BLaER1 treated with 17β-estradiol and CSF1 and Interleukin-3, amounts not matched to agents 10 nM and 100 nM (cell line): ENCODE data around the gene LRRC75A.
A peak's percentile ranks its signal among the peaks of the same experiment; 100 is the strongest.

Source experiments
- H3K27ac ChIP-seq, 11 experiments: shearing (Covaris generic); formaldehyde crosslinking; 2 replicates each; pipeline ENCODE4 v1.8.1; 2022
- H3K27me3 ChIP-seq, 11 experiments: shearing (Covaris generic); formaldehyde crosslinking; 2 replicates each; pipeline ENCODE4 v1.8.1; 2022
- H3K36me3 ChIP-seq, 11 experiments: shearing (Covaris generic); formaldehyde crosslinking; 2 replicates each; pipeline ENCODE4 v1.8.1; 2022
- H3K4me1 ChIP-seq, 10 experiments: shearing (Covaris generic); formaldehyde crosslinking; 2 replicates each; pipeline ENCODE4 v1.8.1; 2022
- H3K4me2 ChIP-seq, 11 experiments: shearing (Covaris generic); formaldehyde crosslinking; 2 replicates each; pipeline ENCODE4 v1.8.1; 2022
- H3K4me3 ChIP-seq, 10 experiments: shearing (Covaris generic); formaldehyde crosslinking; 2 replicates each; pipeline ENCODE4 v1.8.1; 2022
- H3K9ac ChIP-seq, 11 experiments: shearing (Covaris generic); formaldehyde crosslinking; 2 replicates each; pipeline ENCODE4 v1.8.1; 2022
- H3K9me3 ChIP-seq, 11 experiments: shearing (Covaris generic); formaldehyde crosslinking; replicated peaks in 1 of 11; 2 replicates each; pipeline ENCODE4 v1.8.1; 2022
- H4K20me1 ChIP-seq, 11 experiments: shearing (Covaris generic); formaldehyde crosslinking; 2 replicates each; pipeline ENCODE4 v1.8.1; 2022
- Cebpa-rat ChIP-seq, 11 experiments: shearing (Covaris generic); IDR thresholded peaks; 2 replicates each; pipeline ENCODE4 v1.8.1; 2022

LRRC75A gene

DNA sequence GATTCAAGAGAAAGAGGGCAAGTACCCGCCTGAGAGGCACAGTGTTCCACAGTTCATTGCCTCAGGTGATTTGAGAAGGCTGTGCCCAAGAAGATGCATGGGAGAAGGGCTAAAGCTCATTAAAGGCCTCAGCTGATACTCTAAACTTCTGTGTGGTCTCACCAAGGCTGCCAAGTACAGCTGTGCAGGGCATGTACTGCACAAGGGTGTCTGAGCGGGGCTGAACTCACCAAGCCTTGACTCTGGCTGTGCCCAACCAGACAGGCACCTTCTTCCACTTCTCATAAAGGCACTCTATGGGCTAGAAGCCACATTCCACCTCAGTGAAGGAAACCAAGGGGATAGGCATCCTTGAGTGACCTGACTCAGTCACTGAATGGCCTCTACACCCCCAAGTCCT is 12.7 kb downstream of the LRRC75A start:
- no peak for TF ChIP-seq Cebpa-rat (IDR thresholded peaks at IDR 0.05)
- Histone ChIP-seq H4K20me1 (peaks cover 0 to 7% (median 0%) of the 10 kb centered on the region in 11 experiments; a peak in 2 of 22 replicates), H3K4me1 (peaks cover 0 to 8% (median 0%) of the 10 kb centered on the region in 10 experiments; a peak in 3 of 20 replicates)

DNA sequence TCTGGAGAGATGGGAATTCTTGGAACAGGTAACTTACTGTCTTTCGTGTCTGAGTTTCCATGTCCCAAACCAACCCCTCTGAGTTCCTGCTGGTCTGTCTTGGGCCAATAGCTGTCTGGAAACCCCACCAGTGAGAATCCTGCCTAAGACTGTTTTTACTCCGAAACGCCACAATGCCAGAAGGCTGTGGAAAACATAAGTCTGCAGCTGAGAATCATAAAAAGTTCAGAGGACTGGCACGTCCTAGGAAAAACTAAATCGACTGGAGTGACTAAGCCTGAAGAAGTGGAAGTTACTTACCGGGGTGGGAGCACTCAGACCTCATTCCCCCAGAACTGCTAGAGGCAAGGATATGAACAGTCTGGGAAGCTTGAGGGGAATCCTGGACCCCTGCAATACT is 13.3 kb downstream of the LRRC75A start:
- Histone ChIP-seq H3K27ac (no peak overlapping the region), H3K4me2 (no peak overlapping the region), H3K4me3 (no peak overlapping the region), H3K9me3 (no peaks in the 10 kb centered on the region), H3K27me3 (no peaks in the 10 kb centered on the region), H3K36me3 (0 out of 22 replicates have a peak, but pooled peaks cover 0 to under 1% (median 0%) of the 10 kb centered on the region in 11 experiments), H3K9ac (no peak overlapping the region), H3K4me1 (peaks cover 0 to 8% (median 0%) of the 10 kb centered on the region in 10 experiments; a peak in 3 of 20 replicates), H4K20me1 (peaks cover 0 to 7% (median 0%) of the 10 kb centered on the region in 11 experiments; a peak in 1 of 22 replicates)
- TF ChIP-seq Cebpa-rat (IDR thresholded peaks at IDR 0.05), result no peak

More for the DNA sequence above, 12.7 kb downstream of the LRRC75A start:
- H3K27ac ChIP-seq, result no peak overlapping the region
- H3K4me2 ChIP-seq, result no peak overlapping the region
- H3K9ac ChIP-seq, result no peak overlapping the region
- no peaks in the 10 kb centered on the region for H3K9me3 ChIP-seq
- H3K27me3 ChIP-seq, result no peaks in the 10 kb centered on the region
- no peak overlapping the region for H3K4me3 ChIP-seq
- no peaks in the 10 kb centered on the region for H3K36me3 ChIP-seq

DNA sequence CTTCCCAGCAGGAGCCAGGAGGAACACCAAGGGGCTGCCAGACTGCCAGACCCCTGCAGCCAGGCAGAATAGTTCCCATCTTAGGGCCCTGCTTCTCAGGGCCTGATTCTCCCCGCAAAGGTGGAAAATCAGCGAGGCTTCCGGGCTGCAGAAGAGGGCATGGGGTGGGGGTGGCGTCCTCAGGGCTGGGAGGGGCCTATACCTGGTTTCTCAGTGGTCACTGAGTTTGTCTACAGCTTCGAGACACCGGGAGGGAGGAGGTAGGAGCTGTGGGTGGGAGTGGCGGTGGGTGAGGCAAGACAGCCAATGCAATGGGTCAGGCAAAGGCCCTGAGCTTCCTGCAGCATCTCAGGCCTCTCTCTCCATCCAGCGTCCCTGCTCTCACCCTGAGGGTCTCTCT is 14.3 kb downstream of the LRRC75A start:
- Histone ChIP-seq H3K4me2 (no peak overlapping the region), H4K20me1 (peaks cover 0 to 7% (median 0%) of the 10 kb centered on the region in 11 experiments; a peak in 1 of 22 replicates), H3K4me1 (peaks cover 0 to 8% (median 0%) of the 10 kb centered on the region in 10 experiments; a peak in 3 of 20 replicates), H3K27me3 (no peaks in the 10 kb centered on the region), H3K9ac (no peak overlapping the region), H3K27ac (no peak overlapping the region), H3K9me3 (no peaks in the 10 kb centered on the region), H3K4me3 (no peak overlapping the region), H3K36me3 (0 out of 22 replicates have a peak, but pooled peaks cover 0 to 7% (median 0%) of the 10 kb centered on the region in 11 experiments)
- no peak for TF ChIP-seq Cebpa-rat (IDR thresholded peaks at IDR 0.05)

DNA sequence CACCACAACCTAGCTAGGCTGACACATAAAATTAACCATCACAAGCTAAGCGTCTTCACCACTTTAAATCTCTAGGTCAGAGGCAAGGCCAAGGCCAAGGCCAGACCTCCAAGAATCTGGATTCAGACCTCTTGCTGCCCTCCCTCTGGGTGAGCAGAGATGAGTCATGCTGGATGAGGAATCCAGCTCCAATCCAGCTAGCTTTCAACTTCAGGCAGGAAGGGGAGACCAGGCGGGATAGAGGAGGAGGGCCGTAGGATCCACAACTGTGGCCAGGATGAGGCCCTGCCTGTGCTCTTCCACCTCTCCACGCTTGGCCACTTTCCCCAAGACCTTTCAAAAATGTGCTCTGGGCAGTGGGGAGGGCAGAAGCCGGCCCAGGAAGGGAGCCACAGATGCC is 14.7 kb downstream of the LRRC75A start:
- Histone ChIP-seq H3K27me3 (no peaks in the 10 kb centered on the region), H3K4me3 (no peak overlapping the region), H3K9ac (peak overlapping the region in 1 of 11 experiments; percentile 7; a peak in 1 of 22 replicates), H3K27ac (no peak overlapping the region), H3K4me2 (no peak overlapping the region), H3K9me3 (no peaks in the 10 kb centered on the region), H3K36me3 (0 out of 22 replicates have a peak, but pooled peaks cover 0 to 7% (median 0%) of the 10 kb centered on the region in 11 experiments), H3K4me1 (peaks cover 0 to 8% (median 0%) of the 10 kb centered on the region in 10 experiments; a peak in 5 of 20 replicates), H4K20me1 (peaks cover 0 to 7% (median 0%) of the 10 kb centered on the region in 11 experiments; a peak in 2 of 22 replicates)
- no peak for TF ChIP-seq Cebpa-rat (IDR thresholded peaks at IDR 0.05)

DNA sequence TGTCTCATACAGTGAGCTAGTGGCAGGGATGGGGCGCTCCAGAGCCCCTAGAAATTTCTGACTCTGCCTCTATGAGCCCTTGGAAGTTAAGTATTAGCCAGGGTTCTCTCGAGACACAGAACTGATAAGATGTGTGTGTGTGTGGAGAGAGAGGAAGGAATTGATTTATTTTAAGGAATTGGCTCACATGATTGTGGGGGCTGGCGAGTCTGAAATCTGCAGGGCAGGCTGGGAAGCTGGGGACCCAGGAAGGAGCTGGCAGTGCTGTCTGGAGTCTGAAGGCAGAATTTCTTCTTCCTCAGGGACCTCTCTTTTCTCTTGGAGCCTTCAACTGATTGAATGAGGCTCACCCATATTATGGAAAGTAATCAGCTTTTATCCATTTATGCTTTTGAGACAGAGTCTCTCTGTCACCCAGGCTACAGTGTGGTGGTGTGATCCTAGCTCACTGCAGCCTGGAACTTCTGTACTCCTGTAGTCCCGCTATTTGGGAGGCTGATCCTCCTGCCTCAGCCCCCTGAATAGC is 16.8 kb downstream of the LRRC75A start:
- Histone ChIP-seq H3K9me3 (no peaks in the 10 kb centered on the region), H3K4me2 (peak overlapping the region in 2 of 11 experiments; percentile 4 to 37; a peak in 2 of 22 replicates), H3K4me1 (peaks cover 4 to 15% (median 10%) of the 10 kb centered on the region in 10 experiments; a peak in 19 of 20 replicates), H3K36me3 (peaks cover 0 to 7% (median 0%) of the 10 kb centered on the region in 11 experiments; a peak in 1 of 22 replicates), H4K20me1 (peaks cover 0 to 13% (median 4%) of the 10 kb centered on the region in 11 experiments; a peak in 4 of 22 replicates), H3K27ac (no peak overlapping the region), H3K9ac (0 out of 22 replicates have a peak overlapping the region, but pooled peaks of 1 of the 11 experiments have one; percentile 24), H3K27me3 (no peaks in the 10 kb centered on the region), H3K4me3 (no peak overlapping the region)
- no peak for TF ChIP-seq Cebpa-rat (IDR thresholded peaks at IDR 0.05)

DNA sequence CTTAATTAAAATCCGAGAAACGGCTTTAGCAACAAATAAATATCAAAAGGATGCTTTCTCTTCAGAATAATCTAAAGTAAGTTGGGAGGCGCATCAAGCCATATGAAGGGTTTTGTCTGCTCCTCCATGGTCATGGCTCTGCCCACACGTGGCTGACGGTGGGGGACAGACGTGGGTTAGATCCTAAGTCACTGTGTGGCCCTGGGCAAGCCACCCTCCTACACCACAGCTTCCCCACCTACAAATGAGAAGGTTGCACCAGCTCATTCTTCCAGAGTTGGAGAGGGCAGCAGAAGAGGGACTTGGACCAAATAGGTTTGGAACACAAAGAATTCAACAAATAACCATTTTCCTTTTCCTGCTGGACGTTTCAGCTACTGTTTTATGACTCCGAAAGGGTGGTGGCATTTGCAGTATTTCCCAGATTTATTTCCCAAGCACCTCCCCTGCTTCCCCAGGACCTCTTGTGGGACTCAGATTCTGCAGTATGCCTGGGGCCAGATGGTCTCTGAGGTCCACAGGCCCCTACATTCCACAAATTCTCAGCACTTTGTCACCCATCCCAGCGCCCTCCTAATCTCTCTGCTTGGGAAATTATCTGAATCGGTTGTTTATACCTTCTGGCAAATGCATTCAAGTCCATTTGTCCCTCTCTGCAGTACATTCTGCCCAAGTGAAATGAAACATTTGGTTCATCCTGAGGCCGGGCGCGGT is 17.8 kb downstream of the LRRC75A start:
- H3K9me3 ChIP-seq, result no peaks in the 10 kb centered on the region
- H3K4me2 ChIP-seq, result no peak overlapping the region
- peaks cover 15 to 26% (median 19%) of the 10 kb centered on the region in 10 experiments for H3K4me1 ChIP-seq
- no peak for TF ChIP-seq Cebpa-rat (IDR thresholded peaks at IDR 0.05)
- H3K9ac ChIP-seq, result no peak overlapping the region
- peaks cover 0 to 20% (median 4%) of the 10 kb centered on the region in 11 experiments; a peak in 4 of 22 replicates for H4K20me1 ChIP-seq
- no peak overlapping the region for H3K4me3 ChIP-seq
- H3K36me3 ChIP-seq, result peaks cover 0 to 7% (median 0%) of the 10 kb centered on the region in 11 experiments; a peak in 3 of 22 replicates
- no peaks in the 10 kb centered on the region for H3K27me3 ChIP-seq
- H3K27ac ChIP-seq, result no peak overlapping the region

DNA sequence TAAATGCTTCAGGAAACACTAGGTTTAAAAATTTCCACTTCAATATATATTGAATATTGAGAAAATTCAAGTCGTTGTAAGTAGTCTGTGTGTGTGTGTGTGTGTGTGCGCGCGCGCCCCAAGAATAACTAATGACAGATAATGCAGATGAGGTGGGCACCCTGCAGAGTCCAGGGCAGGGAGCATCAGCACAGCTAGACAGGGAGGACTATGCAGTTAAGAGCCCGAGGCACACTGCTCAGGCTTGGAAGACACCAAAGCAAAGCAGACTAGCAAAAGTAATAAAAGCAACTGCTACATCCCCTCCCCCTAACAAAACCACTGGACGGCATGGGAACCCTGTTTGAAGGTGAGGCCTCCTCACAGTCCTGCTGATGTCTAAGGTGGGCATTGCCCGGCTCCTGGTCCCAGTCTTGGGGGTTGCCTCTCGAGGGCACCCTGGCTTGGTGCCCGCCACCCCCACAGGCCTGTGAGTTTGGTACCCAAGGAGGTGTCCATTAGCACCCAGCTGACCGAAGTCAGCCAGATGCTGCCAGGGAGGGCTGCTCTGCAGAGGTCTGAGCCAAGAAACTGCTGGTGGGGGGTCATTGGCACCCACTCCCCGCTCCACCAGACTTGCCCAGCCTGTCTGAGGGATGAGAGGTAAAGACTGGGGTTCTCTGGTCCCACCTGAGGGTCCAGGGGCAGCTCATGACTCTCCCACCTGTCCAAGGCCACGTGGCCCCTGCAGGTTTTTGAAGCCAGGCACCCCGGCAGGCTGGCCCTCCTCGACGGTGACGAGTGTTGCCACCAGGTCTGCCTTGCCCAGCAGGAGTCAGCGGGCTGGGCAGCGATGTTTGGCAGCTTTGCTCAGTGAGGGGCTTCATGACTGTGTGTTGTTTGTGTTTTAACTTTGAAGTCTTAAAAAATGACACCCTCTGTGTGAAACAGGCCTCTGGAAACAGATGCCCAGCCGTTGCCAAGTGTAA is 18.7 kb downstream of the LRRC75A start:
- H3K27me3 ChIP-seq, result no peaks in the 10 kb centered on the region
- TF ChIP-seq Cebpa-rat (IDR thresholded peaks at IDR 0.05), result no peak
- H3K36me3 ChIP-seq, result peaks cover 0 to 7% (median 0%) of the 10 kb centered on the region in 11 experiments; a peak in 3 of 22 replicates
- no peaks in the 10 kb centered on the region for H3K9me3 ChIP-seq
- H3K4me1 ChIP-seq, result peaks cover 15 to 28% (median 19%) of the 10 kb centered on the region in 10 experiments
- H4K20me1 ChIP-seq, result peaks cover 0 to 20% (median 0%) of the 10 kb centered on the region in 11 experiments; a peak in 4 of 22 replicates
- H3K27ac ChIP-seq, result no peak overlapping the region
- no peak overlapping the region for H3K4me3 ChIP-seq
- no peak overlapping the region for H3K4me2 ChIP-seq
- no peak overlapping the region for H3K9ac ChIP-seq

DNA sequence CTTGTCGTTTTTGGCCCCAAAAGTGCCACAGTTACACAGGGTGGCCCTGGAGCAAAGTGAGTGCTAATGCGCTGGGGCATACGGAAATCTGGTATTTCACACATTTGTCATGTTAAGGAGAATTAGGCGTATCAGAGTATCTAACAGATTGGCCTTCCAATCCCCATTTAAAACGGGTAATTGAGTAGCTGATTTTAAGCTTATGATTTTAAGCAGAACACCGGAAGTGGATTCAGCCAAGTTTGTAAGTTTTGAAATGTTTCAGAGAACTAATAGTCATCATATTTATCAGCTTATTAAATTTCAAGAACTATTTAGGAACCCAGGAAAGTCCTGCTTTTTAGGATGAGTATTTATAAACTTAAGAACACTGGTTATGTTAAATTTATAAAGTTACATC is 19.5 kb downstream of the LRRC75A start:
- Histone ChIP-seq H3K9me3 (no peaks in the 10 kb centered on the region), H3K4me2 (no peak overlapping the region), H3K36me3 (peaks cover 0 to 7% (median 0%) of the 10 kb centered on the region in 11 experiments; a peak in 3 of 22 replicates), H3K27me3 (no peaks in the 10 kb centered on the region), H4K20me1 (peaks cover 0 to 20% (median 0%) of the 10 kb centered on the region in 11 experiments; a peak in 5 of 22 replicates), H3K9ac (no peak overlapping the region), H3K4me1 (peaks cover 15 to 28% (median 19%) of the 10 kb centered on the region in 10 experiments), H3K27ac (no peak overlapping the region), H3K4me3 (no peak overlapping the region)
- no peak for TF ChIP-seq Cebpa-rat (IDR thresholded peaks at IDR 0.05)
